ENCODE results near the gene FUBP3.
"Not testable (repeated sequence)": the region's sequence is repeated elsewhere in the genome, so short reads cannot be mapped to it uniquely, and the experiment has no call there.

FUBP3 gene

DNA sequence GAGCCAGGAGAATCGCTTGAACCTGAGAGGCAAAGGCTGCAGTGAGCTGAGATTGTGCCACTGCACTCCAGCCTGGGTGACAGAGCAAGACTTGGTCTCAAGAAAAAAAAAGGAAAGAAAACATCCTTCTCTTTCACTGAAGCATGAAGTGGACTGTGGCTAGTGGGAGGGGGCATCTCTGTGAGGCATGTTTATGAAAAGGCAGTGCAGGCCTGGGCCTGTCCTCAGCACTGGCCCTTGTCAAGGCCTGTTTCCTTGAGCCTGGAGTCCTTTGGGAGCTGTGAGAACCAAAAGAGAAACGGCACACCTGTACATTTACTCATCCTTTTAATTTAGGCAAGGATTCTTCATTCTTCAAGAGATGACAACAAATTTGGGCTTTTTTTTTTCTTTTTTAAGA, 18.3 kb upstream of the FUBP3 start:
- H3K9me2 ChIP-seq (replicated peaks; ENCODE audit: insufficient read depth, low read length): no peaks in the 10 kb centered on the region
- no peak overlapping the region for H3K27ac ChIP-seq (ENCODE audit: low read depth, low read length)
- no peaks in the 10 kb centered on the region; the same call in 1 of the 2 replicates for H3K9me3 ChIP-seq (ENCODE audit: insufficient read depth, low read length)
- H2AFZ ChIP-seq (ENCODE audit: low read depth, low read length, severe bottlenecking): no peak overlapping the region
- H3K27me3 ChIP-seq (ENCODE audit: low read length): no peaks in the 10 kb centered on the region
- H3K79me2 ChIP-seq (ENCODE audit: insufficient read depth, low read length): no peaks in the 10 kb centered on the region
- no peak for TF ChIP-seq EZH2phosphoT487 (conservative IDR thresholded peaks at IDR 0.05; ENCODE audit: low read length)
- TF ChIP-seq, protein P1, sequence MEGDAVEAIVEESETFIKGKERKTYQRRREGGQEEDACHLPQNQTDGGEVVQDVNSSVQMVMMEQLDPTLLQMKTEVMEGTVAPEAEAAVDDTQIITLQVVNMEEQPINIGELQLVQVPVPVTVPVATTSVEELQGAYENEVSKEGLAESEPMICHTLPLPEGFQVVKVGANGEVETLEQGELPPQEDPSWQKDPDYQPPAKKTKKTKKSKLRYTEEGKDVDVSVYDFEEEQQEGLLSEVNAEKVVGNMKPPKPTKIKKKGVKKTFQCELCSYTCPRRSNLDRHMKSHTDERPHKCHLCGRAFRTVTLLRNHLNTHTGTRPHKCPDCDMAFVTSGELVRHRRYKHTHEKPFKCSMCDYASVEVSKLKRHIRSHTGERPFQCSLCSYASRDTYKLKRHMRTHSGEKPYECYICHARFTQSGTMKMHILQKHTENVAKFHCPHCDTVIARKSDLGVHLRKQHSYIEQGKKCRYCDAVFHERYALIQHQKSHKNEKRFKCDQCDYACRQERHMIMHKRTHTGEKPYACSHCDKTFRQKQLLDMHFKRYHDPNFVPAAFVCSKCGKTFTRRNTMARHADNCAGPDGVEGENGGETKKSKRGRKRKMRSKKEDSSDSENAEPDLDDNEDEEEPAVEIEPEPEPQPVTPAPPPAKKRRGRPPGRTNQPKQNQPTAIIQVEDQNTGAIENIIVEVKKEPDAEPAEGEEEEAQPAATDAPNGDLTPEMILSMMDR (IDR thresholded peaks at IDR 0.05; ENCODE audit: insufficient read depth, low read length, poor library complexity, severe bottlenecking): no peak
- H3K36me3 ChIP-seq (ENCODE audit: low read length): no peaks in the 10 kb centered on the region
- no peaks in the 10 kb centered on the region for H4K20me1 ChIP-seq (ENCODE audit: low read depth, low read length)
- no peak overlapping the region for H3K4me2 ChIP-seq (ENCODE audit: low read depth, low read length, poor library complexity, severe bottlenecking)
- H3K9ac ChIP-seq (ENCODE audit: low read length): no peak overlapping the region
- H3K4me3 ChIP-seq (ENCODE audit: insufficient read depth, low read length, poor library complexity, severe bottlenecking): no peak overlapping the region
- H3F3A ChIP-seq (ENCODE audit: insufficient read depth): no peaks in the 10 kb centered on the region

DNA sequence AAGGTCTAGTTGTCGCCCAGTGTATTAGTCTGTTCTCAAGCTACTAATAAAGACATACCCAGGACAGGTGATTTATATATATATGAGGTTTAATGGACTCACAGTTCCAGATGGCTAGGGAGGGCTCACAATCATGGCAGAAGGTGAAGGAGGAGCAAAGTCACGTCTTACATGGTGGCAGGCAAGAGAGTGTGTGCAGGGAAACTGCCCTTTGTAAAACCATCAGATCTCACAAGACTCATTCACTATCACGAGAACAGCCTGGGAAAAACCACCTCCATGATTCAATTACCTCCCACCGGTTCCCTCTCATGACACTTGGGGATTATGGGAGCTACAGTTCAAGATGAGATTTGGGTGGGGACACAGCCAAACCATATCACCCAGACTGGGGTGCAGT, 16.9 kb upstream of the FUBP3 start:
- not testable (repeated sequence) for H3K4me3 ChIP-seq (ENCODE audit: insufficient read depth, low read length, poor library complexity, severe bottlenecking); H3K9me3 ChIP-seq (ENCODE audit: insufficient read depth, low read length); H4K20me1 ChIP-seq (ENCODE audit: low read depth, low read length); H3K9me2 ChIP-seq (replicated peaks; ENCODE audit: insufficient read depth, low read length); H3K27me3 ChIP-seq (ENCODE audit: low read length); H3K36me3 ChIP-seq (ENCODE audit: low read length); H3K4me2 ChIP-seq (ENCODE audit: low read depth, low read length, poor library complexity, severe bottlenecking); H2AFZ ChIP-seq (ENCODE audit: low read depth, low read length, severe bottlenecking); H3K9ac ChIP-seq (ENCODE audit: low read length); H3F3A ChIP-seq (ENCODE audit: insufficient read depth); H3K27ac ChIP-seq (ENCODE audit: low read depth, low read length); H3K79me2 ChIP-seq (ENCODE audit: insufficient read depth, low read length)

DNA sequence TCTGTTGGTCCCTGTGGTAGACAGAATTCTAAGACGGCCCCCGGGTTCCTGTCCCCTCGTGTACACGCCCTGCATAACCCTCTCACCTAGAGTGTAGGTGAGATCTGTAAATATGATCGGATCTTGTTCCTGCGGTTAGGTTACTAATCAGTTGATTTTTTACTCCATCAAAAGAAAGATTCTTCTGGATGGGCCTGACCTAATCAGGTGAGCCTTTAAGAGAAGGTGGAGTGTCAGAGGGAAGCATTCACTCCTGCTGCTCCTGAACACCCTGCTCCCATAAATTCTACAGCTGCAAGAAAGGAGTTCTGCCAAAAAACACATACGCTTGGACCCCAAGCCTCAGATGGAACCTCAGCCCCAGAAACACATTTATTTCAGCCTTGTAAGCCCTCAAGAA, 15.6 kb upstream of the FUBP3 start:
- Histone ChIP-seq H3K9me3 (ENCODE audit: insufficient read depth, low read length) (no peaks in the 10 kb centered on the region; the same call in 1 of the 2 replicates), H3K9me2 (replicated peaks; ENCODE audit: insufficient read depth, low read length) (no peaks in the 10 kb centered on the region), H3F3A (ENCODE audit: insufficient read depth) (no peaks in the 10 kb centered on the region), H3K27me3 (ENCODE audit: low read length) (no peaks in the 10 kb centered on the region), H3K4me3 (ENCODE audit: insufficient read depth, low read length, poor library complexity, severe bottlenecking) (no peak overlapping the region), H3K27ac (ENCODE audit: low read depth, low read length) (no peak overlapping the region), H4K20me1 (ENCODE audit: low read depth, low read length) (no peaks in the 10 kb centered on the region), H3K79me2 (ENCODE audit: insufficient read depth, low read length) (no peaks in the 10 kb centered on the region), H3K4me2 (ENCODE audit: low read depth, low read length, poor library complexity, severe bottlenecking) (no peak overlapping the region), H3K9ac (ENCODE audit: low read length) (no peak overlapping the region), H3K36me3 (ENCODE audit: low read length) (no peaks in the 10 kb centered on the region), H2AFZ (ENCODE audit: low read depth, low read length, severe bottlenecking) (no peak overlapping the region)
- TF ChIP-seq, protein P1 (IDR thresholded peaks at IDR 0.05; ENCODE audit: insufficient read depth, low read length, poor library complexity, severe bottlenecking): no peak
- TF ChIP-seq EZH2phosphoT487 (conservative IDR thresholded peaks at IDR 0.05; ENCODE audit: low read length): no peak

DNA sequence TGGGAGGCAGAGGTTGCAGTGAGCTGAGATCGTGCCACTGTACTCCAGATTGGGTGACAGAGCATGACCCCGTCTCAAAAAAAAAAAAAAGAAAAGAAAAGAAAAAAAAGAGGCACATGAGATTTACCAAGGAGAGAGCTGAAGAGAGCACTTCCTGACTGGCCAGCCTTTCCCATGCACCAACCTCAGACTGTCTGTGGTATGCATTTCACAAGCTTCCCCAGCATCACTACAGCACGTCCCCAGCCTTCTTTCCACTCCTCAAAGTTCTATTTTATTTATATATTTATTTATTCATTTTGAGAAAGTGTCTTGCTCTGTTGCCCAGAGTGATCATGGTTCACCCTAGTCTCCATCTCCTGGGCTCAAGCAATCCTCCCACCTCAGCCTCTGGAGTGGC, 13.6 kb upstream of the FUBP3 start:
- TF ChIP-seq, protein P1 (IDR thresholded peaks at IDR 0.05; ENCODE audit: insufficient read depth, low read length, poor library complexity, severe bottlenecking): no peak
- no peak for TF ChIP-seq EZH2phosphoT487 (conservative IDR thresholded peaks at IDR 0.05; ENCODE audit: low read length)
- H2AFZ ChIP-seq (ENCODE audit: low read depth, low read length, severe bottlenecking): no peak overlapping the region
- no peaks in the 10 kb centered on the region for H3K79me2 ChIP-seq (ENCODE audit: insufficient read depth, low read length)
- no peaks in the 10 kb centered on the region for H3K9me2 ChIP-seq (replicated peaks; ENCODE audit: insufficient read depth, low read length)
- H3F3A ChIP-seq (ENCODE audit: insufficient read depth): no peaks in the 10 kb centered on the region
- no peaks in the 10 kb centered on the region; the same call in 1 of the 2 replicates for H3K9me3 ChIP-seq (ENCODE audit: insufficient read depth, low read length)
- no peak overlapping the region for H3K4me3 ChIP-seq (ENCODE audit: insufficient read depth, low read length, poor library complexity, severe bottlenecking)
- no peaks in the 10 kb centered on the region for H3K36me3 ChIP-seq (ENCODE audit: low read length)
- H4K20me1 ChIP-seq (ENCODE audit: low read depth, low read length): no peaks in the 10 kb centered on the region
- no peak overlapping the region for H3K4me2 ChIP-seq (ENCODE audit: low read depth, low read length, poor library complexity, severe bottlenecking)
- H3K27ac ChIP-seq (ENCODE audit: low read depth, low read length): no peak overlapping the region
- H3K27me3 ChIP-seq (ENCODE audit: low read length): no peaks in the 10 kb centered on the region
- no peak overlapping the region for H3K9ac ChIP-seq (ENCODE audit: low read length)

Measured in SU-DHL-6 (cell line).